C1 segment of cervical spinal cord (tissue), 14 donors: ENCODE data around the gene SLC4A11.
A peak's percentile ranks its signal among the peaks of the same experiment; 100 is the strongest.

ENCODE experiments used
- DNase-seq, 14 donors: peaks; one replicate each; lab custom pipeline; 2025; lab: John Stamatoyannopoulos, UW

The SLC4A11 gene

GRCh38 chr20:3239026-3239866 lies at the start of gene SLC4A11:
SLC4A11 (minus strand) TSS chr20:3239190; CDS start chr20:3239137, 53 bp downstream.
- no peak for DNase-seq

GRCh38 chr20:3283222-3283820 lies 44.3 kb upstream of the SLC4A11 start:
- DNase-seq, result no peak

GRCh38 chr20:3282271-3283221 lies 43.6 kb upstream of the SLC4A11 start:
- DNase-seq, result no peak

- no peak for DNase-seq
These were observed 42.4 kb upstream of the SLC4A11 start for GRCh38 chr20:3281437-3281836.

- DNase-seq, result no peak
These were observed 40.8 kb upstream of the SLC4A11 start for GRCh38 chr20:3279761-3280160.

GRCh38 chr20:3277686-3278465 lies 38.9 kb upstream of the SLC4A11 start:
- no peak for DNase-seq

GRCh38 chr20:3276680-3277015 lies 37.7 kb upstream of the SLC4A11 start:
- DNase-seq, result peak in 2 of 14 donors; percentile 14 to 33

- DNase-seq, result peak in 2 of 14 donors; percentile 14 to 33
These were observed 37.1 kb upstream of the SLC4A11 start for GRCh38 chr20:3275966-3276679.

GRCh38 chr20:3275064-3275935 lies 36.3 kb upstream of the SLC4A11 start:
- DNase-seq, result peak in 2 of 14 donors; percentile 7 to 97

GRCh38 chr20:3273371-3273770 lies 34.4 kb upstream of the SLC4A11 start:
- DNase-seq, result no peak

GRCh38 chr20:3270051-3270450 lies 31.1 kb upstream of the SLC4A11 start:
- no peak for DNase-seq

- DNase-seq, result no peak
These were observed 23.6 kb upstream of the SLC4A11 start for GRCh38 chr20:3262566-3262965.

GRCh38 chr20:3258429-3258828 lies 19.4 kb upstream of the SLC4A11 start:
- DNase-seq, result no peak

- no peak for DNase-seq
These were observed 16.7 kb upstream of the SLC4A11 start for GRCh38 chr20:3255728-3256127.

GRCh38 chr20:3251806-3252205 lies 12.8 kb upstream of the SLC4A11 start:
- peak in 8 of 14 donors; percentile 5 to 65 (median 27) for DNase-seq

- no peak for DNase-seq
These were observed 11.1 kb upstream of the SLC4A11 start for GRCh38 chr20:3250091-3250504.

- DNase-seq, result no peak
These were observed 10.0 kb upstream of the SLC4A11 start for GRCh38 chr20:3248993-3249347.

- no peak for DNase-seq
These were observed 9.4 kb upstream of the SLC4A11 start for GRCh38 chr20:3248167-3248992.

- DNase-seq, result no peak
These were observed 8.6 kb upstream of the SLC4A11 start for GRCh38 chr20:3247638-3248037.
